Stimulated activated CD8-positive, alpha-beta memory T cell treated with anti-CD3 and anti-CD28 coated beads, Interleukin-15, amount 100 ng/mL, for 1 hour (primary cell): Measurements from ENCODE around the gene ZKSCAN8.

Source experiments
- DNase-seq: peaks from one replicate; pipeline ENCODE4 v3.0.0-alpha.2; 2020; ENCODE audit warnings: low read depth

Gene ZKSCAN8

DNA sequence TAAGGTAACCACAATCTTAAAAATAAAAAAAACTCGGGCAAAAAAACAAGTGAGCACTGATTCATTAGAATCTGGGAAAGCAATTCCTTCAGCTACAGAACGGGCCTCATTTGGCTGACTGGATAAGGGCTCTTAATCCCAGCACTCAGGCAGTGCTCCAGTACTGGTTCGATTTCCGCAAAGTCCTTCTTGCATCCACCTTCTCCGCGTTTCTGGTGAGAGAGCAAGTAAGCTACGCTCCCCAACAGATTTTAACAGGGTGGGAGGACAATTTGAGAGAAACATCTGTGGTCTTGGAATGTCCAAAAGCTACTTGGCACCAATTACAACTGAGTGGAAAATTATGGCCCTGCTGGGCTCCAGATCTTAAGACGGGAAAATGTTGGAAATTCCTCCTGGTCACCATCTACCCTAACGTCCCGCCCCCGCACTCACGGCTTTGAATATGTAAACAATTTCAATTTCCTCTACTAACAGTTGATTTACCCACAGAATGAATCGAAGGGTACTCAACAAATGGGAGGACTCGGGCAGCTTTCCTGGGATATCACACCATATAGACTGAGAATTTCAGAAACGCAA lies 65.3 kb downstream of the ZKSCAN8 start:
- DNase-seq: no peak

DNA sequence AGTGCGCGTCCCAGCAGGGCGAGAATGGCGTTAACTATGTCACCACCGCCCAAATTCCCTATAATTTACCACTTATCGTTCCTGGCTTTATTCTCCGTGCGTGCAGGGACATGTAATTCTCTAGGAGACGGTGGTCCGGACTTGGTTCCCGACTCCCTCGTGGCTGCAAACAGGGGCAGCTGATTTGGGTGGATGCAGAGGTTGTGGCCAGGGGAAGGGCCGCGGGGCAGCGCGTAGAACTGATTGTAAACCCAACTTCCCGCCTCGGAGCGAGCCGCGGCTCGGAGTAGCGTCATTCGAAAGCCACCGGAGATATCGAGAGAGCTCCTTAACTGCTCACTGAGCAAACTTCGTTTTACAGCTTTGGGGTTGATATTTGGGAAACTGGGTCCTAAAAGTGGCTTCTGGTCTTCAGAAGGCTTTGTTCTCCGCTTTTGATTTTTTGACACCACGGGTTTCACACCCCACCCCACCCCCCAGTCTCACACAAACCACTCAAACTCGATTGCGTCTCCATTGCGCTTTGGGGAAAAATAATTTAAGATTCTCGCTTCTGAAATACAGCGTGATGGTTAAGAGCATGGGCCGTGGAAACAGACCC lies 65.9 kb downstream of the ZKSCAN8 start:
- DNase-seq: no peak

DNA sequence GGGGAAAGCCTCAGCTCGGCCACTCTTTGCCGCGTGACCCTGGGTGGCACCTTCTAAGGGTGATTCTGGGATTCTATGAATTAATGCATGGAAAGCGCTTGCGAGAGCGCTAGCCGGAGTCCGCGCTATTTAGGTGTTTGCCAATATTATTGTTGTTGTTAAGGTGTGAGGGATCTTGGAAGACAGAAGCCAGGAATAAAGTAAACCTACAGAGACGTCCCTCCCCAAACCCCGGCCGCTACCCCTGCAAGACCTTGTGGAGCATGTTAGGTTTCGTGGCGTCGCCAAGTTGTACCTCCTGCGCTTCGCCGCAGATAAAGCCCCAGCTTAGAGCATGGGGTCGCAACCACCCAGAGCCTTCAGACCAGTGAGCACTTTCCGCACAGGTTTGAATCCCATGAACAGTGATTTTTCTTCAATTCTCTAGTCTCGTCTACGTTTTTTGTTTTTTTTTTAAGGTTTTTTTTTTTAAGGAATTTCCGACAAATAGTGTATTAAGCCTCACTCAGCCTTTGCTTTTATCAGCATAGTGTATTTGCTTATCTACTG lies 66.5 kb downstream of the ZKSCAN8 start:
- no peak for DNase-seq
